ENCODE measurements around the gene ANKRD55.
"Not testable (repeated sequence)": the region's sequence is repeated elsewhere in the genome, so short reads cannot be mapped to it uniquely, and the experiment has no call there.

The ANKRD55 gene

GRCh38 chr5:56253924-56254323 is 20.8 kb upstream of the ANKRD55 start:
- no peaks in the 10 kb centered on the region for H3K27me3 ChIP-seq (ENCODE audit: control insufficient read depth, insufficient read depth, low read length)
- H3K27ac ChIP-seq (ENCODE audit: low read length) = no peak overlapping the region
- no CpG with 5 or more reads among the region's 6 CpGs for whole genome bisulfite sequencing (ENCODE audit: insufficient coverage, insufficient read length)
- no peaks in the 10 kb centered on the region for H3K36me3 ChIP-seq (ENCODE audit: control insufficient read depth, insufficient read depth, low read length)
- no peak for DNase-seq (ENCODE audit: low read depth, low spot score)
- H3K9me3 ChIP-seq (ENCODE audit: control insufficient read depth, insufficient read depth, low read length) = no peaks in the 10 kb centered on the region
- H3K4me1 ChIP-seq (ENCODE audit: control insufficient read depth, insufficient read depth, low read length) = no peaks in the 10 kb centered on the region
- no peak overlapping the region for H3K4me3 ChIP-seq (ENCODE audit: low read length)

GRCh38 chr5:56253126-56253525 is 20.0 kb upstream of the ANKRD55 start:
- H3K4me1 ChIP-seq (ENCODE audit: control insufficient read depth, insufficient read depth, low read length) = no peaks in the 10 kb centered on the region
- no peak overlapping the region for H3K4me3 ChIP-seq (ENCODE audit: low read length)
- DNase-seq (ENCODE audit: low read depth, low spot score) = no peak
- H3K36me3 ChIP-seq (ENCODE audit: control insufficient read depth, insufficient read depth, low read length) = no peaks in the 10 kb centered on the region
- no peaks in the 10 kb centered on the region for H3K27me3 ChIP-seq (ENCODE audit: control insufficient read depth, insufficient read depth, low read length)
- WGBS (ENCODE audit: insufficient coverage, insufficient read length) = no CpG with 5 or more reads among the region's 2 CpGs
- H3K27ac ChIP-seq (ENCODE audit: low read length) = no peak overlapping the region
- H3K9me3 ChIP-seq (ENCODE audit: control insufficient read depth, insufficient read depth, low read length) = no peaks in the 10 kb centered on the region

GRCh38 chr5:56251918-56252553 is 18.9 kb upstream of the ANKRD55 start:
- Histone ChIP-seq H3K9me3 (ENCODE audit: control insufficient read depth, insufficient read depth, low read length) (no peaks in the 10 kb centered on the region), H3K4me3 (ENCODE audit: low read length) (no peak overlapping the region), H3K4me1 (ENCODE audit: control insufficient read depth, insufficient read depth, low read length) (no peaks in the 10 kb centered on the region), H3K27me3 (ENCODE audit: control insufficient read depth, insufficient read depth, low read length) (no peaks in the 10 kb centered on the region), H3K36me3 (ENCODE audit: control insufficient read depth, insufficient read depth, low read length) (no peaks in the 10 kb centered on the region), H3K27ac (ENCODE audit: low read length) (no peak overlapping the region)
- DNase-seq (ENCODE audit: low read depth, low spot score) = no peak
- WGBS (ENCODE audit: insufficient coverage, insufficient read length) = no CpG with 5 or more reads among the region's 4 CpGs

GRCh38 chr5:56251440-56251839 is 18.3 kb upstream of the ANKRD55 start:
- Histone ChIP-seq H3K4me3 (ENCODE audit: low read length) (no peak overlapping the region), H3K27ac (ENCODE audit: low read length) (no peak overlapping the region), H3K9me3 (ENCODE audit: control insufficient read depth, insufficient read depth, low read length) (no peaks in the 10 kb centered on the region), H3K36me3 (ENCODE audit: control insufficient read depth, insufficient read depth, low read length) (no peaks in the 10 kb centered on the region), H3K4me1 (ENCODE audit: control insufficient read depth, insufficient read depth, low read length) (no peaks in the 10 kb centered on the region), H3K27me3 (ENCODE audit: control insufficient read depth, insufficient read depth, low read length) (no peaks in the 10 kb centered on the region)
- DNase-seq (ENCODE audit: low read depth, low spot score) = no peak

GRCh38 chr5:56250011-56250410 is 16.9 kb upstream of the ANKRD55 start:
- Histone ChIP-seq H3K27me3 (ENCODE audit: control insufficient read depth, insufficient read depth, low read length) (no peaks in the 10 kb centered on the region), H3K27ac (ENCODE audit: low read length) (no peak overlapping the region), H3K36me3 (ENCODE audit: control insufficient read depth, insufficient read depth, low read length) (no peaks in the 10 kb centered on the region), H3K4me1 (ENCODE audit: control insufficient read depth, insufficient read depth, low read length) (no peaks in the 10 kb centered on the region), H3K9me3 (ENCODE audit: control insufficient read depth, insufficient read depth, low read length) (no peaks in the 10 kb centered on the region), H3K4me3 (ENCODE audit: low read length) (no peak overlapping the region)
- no peak for DNase-seq (ENCODE audit: low read depth, low spot score)
- no CpG with 5 or more reads among the region's 3 CpGs for WGBS (ENCODE audit: insufficient coverage, insufficient read length)

GRCh38 chr5:56249085-56249484 is 16.0 kb upstream of the ANKRD55 start:
- not testable (repeated sequence) for DNase-seq (ENCODE audit: low read depth, low spot score); H3K4me3 ChIP-seq (ENCODE audit: low read length); H3K9me3 ChIP-seq (ENCODE audit: control insufficient read depth, insufficient read depth, low read length); H3K27ac ChIP-seq (ENCODE audit: low read length); H3K36me3 ChIP-seq (ENCODE audit: control insufficient read depth, insufficient read depth, low read length); H3K27me3 ChIP-seq (ENCODE audit: control insufficient read depth, insufficient read depth, low read length); H3K4me1 ChIP-seq (ENCODE audit: control insufficient read depth, insufficient read depth, low read length)
- no CpG with 5 or more reads among the region's 5 CpGs for WGBS (ENCODE audit: insufficient coverage, insufficient read length)

- Histone ChIP-seq H3K36me3 (ENCODE audit: control insufficient read depth, insufficient read depth, low read length) (no peaks in the 10 kb centered on the region), H3K9me3 (ENCODE audit: control insufficient read depth, insufficient read depth, low read length) (no peaks in the 10 kb centered on the region; the same call in 1 of the 2 replicates), H3K27me3 (ENCODE audit: control insufficient read depth, insufficient read depth, low read length) (no peaks in the 10 kb centered on the region), H3K27ac (ENCODE audit: low read length) (no peak overlapping the region), H3K4me1 (ENCODE audit: control insufficient read depth, insufficient read depth, low read length) (no peaks in the 10 kb centered on the region; the same call in 1 of the 2 replicates), H3K4me3 (ENCODE audit: low read length) (no peak overlapping the region)
- WGBS (ENCODE audit: insufficient coverage, insufficient read length) = no CpG with 5 or more reads among the region's 3 CpGs
- DNase-seq (ENCODE audit: low read depth, low spot score) = no peak
These were observed 14.5 kb upstream of the ANKRD55 start for GRCh38 chr5:56247592-56247991.

GRCh38 chr5:56246769-56247168 is 13.6 kb upstream of the ANKRD55 start:
- DNase-seq (ENCODE audit: low read depth, low spot score) = no peak
- Histone ChIP-seq H3K36me3 (ENCODE audit: control insufficient read depth, insufficient read depth, low read length) (no peaks in the 10 kb centered on the region), H3K27me3 (ENCODE audit: control insufficient read depth, insufficient read depth, low read length) (no peaks in the 10 kb centered on the region), H3K4me3 (ENCODE audit: low read length) (no peak overlapping the region), H3K4me1 (ENCODE audit: control insufficient read depth, insufficient read depth, low read length) (no peaks in the 10 kb centered on the region; the same call in 1 of the 2 replicates), H3K9me3 (ENCODE audit: control insufficient read depth, insufficient read depth, low read length) (no peaks in the 10 kb centered on the region; the same call in 1 of the 2 replicates), H3K27ac (ENCODE audit: low read length) (no peak overlapping the region)
- WGBS (ENCODE audit: insufficient coverage, insufficient read length) = no CpG with 5 or more reads among the region's 6 CpGs

GRCh38 chr5:56245481-56245880 is 12.4 kb upstream of the ANKRD55 start:
- Histone ChIP-seq H3K36me3 (ENCODE audit: control insufficient read depth, insufficient read depth, low read length) (no peaks in the 10 kb centered on the region), H3K27ac (ENCODE audit: low read length) (no peak overlapping the region), H3K4me3 (ENCODE audit: low read length) (no peak overlapping the region), H3K9me3 (ENCODE audit: control insufficient read depth, insufficient read depth, low read length) (no peaks in the 10 kb centered on the region; the same call in 1 of the 2 replicates), H3K4me1 (ENCODE audit: control insufficient read depth, insufficient read depth, low read length) (no peaks in the 10 kb centered on the region; the same call in 1 of the 2 replicates), H3K27me3 (ENCODE audit: control insufficient read depth, insufficient read depth, low read length) (no peaks in the 10 kb centered on the region)
- 100% methylated on average over 2 of the region's 2 CpGs for WGBS (ENCODE audit: insufficient coverage, insufficient read length)
- DNase-seq (ENCODE audit: low read depth, low spot score) = no peak

- Histone ChIP-seq H3K9me3 (ENCODE audit: control insufficient read depth, insufficient read depth, low read length) (no peaks in the 10 kb centered on the region; the same call in 1 of the 2 replicates), H3K36me3 (ENCODE audit: control insufficient read depth, insufficient read depth, low read length) (no peaks in the 10 kb centered on the region), H3K27ac (ENCODE audit: low read length) (no peak overlapping the region), H3K27me3 (ENCODE audit: control insufficient read depth, insufficient read depth, low read length) (no peaks in the 10 kb centered on the region), H3K4me3 (ENCODE audit: low read length) (no peak overlapping the region), H3K4me1 (ENCODE audit: control insufficient read depth, insufficient read depth, low read length) (no peaks in the 10 kb centered on the region; the same call in 1 of the 2 replicates)
- no peak for DNase-seq (ENCODE audit: low read depth, low spot score)
These were observed 11.5 kb upstream of the ANKRD55 start for GRCh38 chr5:56244627-56245026.

- not testable (repeated sequence) for H3K36me3 ChIP-seq (ENCODE audit: control insufficient read depth, insufficient read depth, low read length); H3K27me3 ChIP-seq (ENCODE audit: control insufficient read depth, insufficient read depth, low read length); DNase-seq (ENCODE audit: low read depth, low spot score); H3K9me3 ChIP-seq (ENCODE audit: control insufficient read depth, insufficient read depth, low read length); H3K27ac ChIP-seq (ENCODE audit: low read length); H3K4me3 ChIP-seq (ENCODE audit: low read length); H3K4me1 ChIP-seq (ENCODE audit: control insufficient read depth, insufficient read depth, low read length)
- WGBS (ENCODE audit: insufficient coverage, insufficient read length) = no CpG with 5 or more reads among the region's 1 CpG
These were observed 9.1 kb upstream of the ANKRD55 start for GRCh38 chr5:56242271-56242670.
